Epithelial cell of proximal tubule (primary cell): Measurements from ENCODE around the gene NCLN. TPM values are rescaled to one million over a fixed set of nuclear protein-coding genes. Genes with fewer than 3 reads are reported as not detected.
A peak's percentile ranks its signal among the peaks of the same experiment; 100 is the strongest.

Source experiments
- DNase-seq: peaks from one replicate; pipeline ENCODE4 v3.0.0-alpha.2; 2011; ENCODE audit warnings: low read depth
- H3K4me3 ChIP-seq: 2 replicates; pipeline ENCODE4 v1.5.1; 2011; ENCODE audit warnings: low read depth, mild to moderate bottlenecking, low read length
- total RNA-seq: library from RNA; depleted of rRNA; stranded (reverse); fragments of >200 nt; gene quantifications from 2 replicates; pipeline ENCODE4 v1.2.3, GENCODE V29; 2015
- TF ChIP-seq, protein P1 (sequence below): conservative IDR thresholded peaks from 2 replicates; pipeline ENCODE4 v1.5.1; 2012; ENCODE audit warnings: low read depth, mild to moderate bottlenecking, low read length

Gene NCLN
- total RNA-seq, 1 donor from 2014 or later, result 59.7 TPM

DNA sequence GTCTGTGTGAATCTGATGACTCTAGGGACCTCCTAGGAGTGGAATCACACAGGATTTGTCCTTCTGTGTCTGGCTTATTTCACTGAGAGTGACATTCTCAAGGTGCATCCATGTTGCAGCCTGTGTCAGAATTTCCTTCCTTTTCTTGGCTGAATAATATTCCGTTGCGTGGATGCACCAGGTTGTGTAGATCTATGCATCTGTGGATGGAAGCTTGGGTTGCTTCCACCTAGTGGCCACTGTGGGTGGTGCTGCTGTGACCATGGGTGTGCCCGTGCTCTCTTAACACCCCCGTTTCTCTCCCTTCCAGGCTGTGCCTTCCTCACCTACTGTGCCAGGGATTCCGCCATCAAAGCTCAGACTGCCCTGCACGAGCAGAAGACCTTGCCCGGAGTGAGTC is 64.9 kb downstream of the NCLN start:
- TF ChIP-seq, protein P1, sequence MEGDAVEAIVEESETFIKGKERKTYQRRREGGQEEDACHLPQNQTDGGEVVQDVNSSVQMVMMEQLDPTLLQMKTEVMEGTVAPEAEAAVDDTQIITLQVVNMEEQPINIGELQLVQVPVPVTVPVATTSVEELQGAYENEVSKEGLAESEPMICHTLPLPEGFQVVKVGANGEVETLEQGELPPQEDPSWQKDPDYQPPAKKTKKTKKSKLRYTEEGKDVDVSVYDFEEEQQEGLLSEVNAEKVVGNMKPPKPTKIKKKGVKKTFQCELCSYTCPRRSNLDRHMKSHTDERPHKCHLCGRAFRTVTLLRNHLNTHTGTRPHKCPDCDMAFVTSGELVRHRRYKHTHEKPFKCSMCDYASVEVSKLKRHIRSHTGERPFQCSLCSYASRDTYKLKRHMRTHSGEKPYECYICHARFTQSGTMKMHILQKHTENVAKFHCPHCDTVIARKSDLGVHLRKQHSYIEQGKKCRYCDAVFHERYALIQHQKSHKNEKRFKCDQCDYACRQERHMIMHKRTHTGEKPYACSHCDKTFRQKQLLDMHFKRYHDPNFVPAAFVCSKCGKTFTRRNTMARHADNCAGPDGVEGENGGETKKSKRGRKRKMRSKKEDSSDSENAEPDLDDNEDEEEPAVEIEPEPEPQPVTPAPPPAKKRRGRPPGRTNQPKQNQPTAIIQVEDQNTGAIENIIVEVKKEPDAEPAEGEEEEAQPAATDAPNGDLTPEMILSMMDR, result peak; percentile 64
- no peak overlapping the region for H3K4me3 ChIP-seq
- DNase-seq, result no peak

DNA sequence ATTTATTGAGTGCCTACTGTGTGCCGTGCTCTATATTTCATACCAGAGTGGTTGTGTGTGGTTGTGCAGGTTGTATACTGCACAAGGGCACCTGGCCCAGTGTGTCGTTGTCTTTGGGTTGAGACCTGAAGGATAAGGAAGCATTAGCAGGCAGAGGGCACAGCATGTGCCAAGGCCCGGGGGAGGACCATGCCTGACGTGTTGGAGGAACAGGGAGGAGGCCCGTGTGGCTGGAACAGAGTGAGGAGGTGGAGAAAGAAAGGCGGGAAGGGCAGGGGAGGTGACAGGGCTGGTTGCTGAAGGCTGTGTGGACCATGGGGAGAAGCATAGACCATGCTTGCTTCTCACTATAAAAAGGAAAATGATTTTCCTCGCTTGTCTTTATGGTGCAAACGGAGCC is 65.5 kb downstream of the NCLN start:
- DNase-seq, result no peak

DNA sequence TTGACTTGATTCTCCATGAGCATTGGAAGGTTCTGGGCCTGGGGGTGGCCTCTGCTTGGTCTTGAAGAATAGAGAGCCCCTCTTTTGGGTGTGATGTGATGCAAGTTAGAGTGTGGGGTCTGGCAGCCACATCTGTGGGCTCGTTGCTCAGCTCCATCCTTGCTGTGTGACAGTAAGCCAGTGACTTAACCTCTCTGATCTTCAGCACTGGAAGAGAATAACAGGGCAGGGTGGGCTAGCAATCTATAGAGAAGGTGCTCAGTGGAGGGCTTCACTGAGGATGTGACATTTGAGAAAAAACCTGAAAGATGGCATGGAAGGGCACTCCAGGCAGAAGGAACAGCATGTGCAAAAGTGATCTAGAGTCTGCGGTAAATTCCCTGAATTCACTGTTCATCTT is 66.9 kb downstream of the NCLN start:
- DNase-seq, result no peak

More for the DNA sequence above, 65.5 kb downstream of the NCLN start:
- H3K4me3 ChIP-seq, result no peak overlapping the region
- TF ChIP-seq, protein P1, result no peak

DNA sequence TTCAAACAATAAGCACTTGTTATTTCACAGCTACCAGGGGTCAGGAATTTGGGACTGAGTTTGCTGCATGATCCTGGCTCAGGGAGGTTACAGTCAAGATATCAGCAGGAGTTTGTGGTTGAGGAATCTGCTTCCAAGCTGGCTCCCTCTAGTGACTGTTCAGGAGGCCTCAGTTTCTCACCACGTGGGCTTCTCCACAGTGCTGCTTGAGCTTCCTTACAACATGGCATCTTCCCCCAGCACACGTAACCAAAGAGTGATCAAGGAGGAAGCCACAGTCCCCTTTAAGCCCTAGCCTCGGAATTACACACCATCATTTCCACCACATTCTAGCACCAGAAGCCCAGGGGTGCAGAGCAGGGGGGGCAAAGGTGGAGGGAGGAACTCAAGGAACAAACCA is 67.5 kb downstream of the NCLN start:
- DNase-seq, result no peak
- H3K4me3 ChIP-seq, result no peak overlapping the region
- TF ChIP-seq, protein P1, result no peak

More for the DNA sequence above, 66.9 kb downstream of the NCLN start:
- TF ChIP-seq, protein P1, result no peak
- no peak overlapping the region for H3K4me3 ChIP-seq

DNA sequence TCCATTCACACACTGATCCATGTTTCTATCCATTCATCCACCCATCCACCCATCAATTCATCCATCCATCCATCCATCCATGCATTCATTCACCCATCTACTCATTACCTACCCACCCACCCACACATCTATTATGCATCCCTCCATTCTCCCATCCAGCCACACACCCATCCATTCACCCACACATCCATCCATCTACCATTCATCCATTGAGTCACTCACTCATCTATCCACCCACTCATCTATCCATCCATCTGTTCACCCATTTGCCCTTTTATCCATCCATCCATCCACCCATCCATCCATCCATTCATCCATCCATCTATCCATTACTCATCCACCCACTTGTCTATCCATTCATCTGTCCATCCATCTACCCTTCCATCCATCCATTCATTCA is 68.8 kb downstream of the NCLN start:
- no peak for DNase-seq
- no peak overlapping the region for H3K4me3 ChIP-seq
- TF ChIP-seq, protein P1, result no peak

DNA sequence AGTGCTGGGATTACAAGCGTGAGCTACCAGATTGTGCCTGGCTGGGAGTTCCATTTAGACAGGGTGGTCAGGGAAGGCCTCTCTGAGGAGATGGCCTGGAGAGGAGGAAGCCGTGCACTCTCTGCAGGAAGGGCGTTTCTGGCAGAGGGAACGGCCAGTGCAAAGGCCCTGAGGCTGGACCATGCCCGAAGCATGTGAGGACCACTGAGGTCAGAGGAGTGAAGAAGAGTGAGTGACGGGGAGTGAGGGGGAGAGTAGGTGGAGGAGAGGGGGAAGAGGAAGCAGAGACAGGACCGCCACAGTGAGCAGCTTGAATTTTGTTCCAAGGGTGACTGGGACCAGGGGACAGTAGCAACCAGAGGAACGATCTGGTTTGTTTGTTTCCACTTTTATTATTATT is 71.3 kb downstream of the NCLN start:
- H3K4me3 ChIP-seq, result no peak overlapping the region
- no peak for DNase-seq
- TF ChIP-seq, protein P1, result no peak

Other genes with a start within 250 kb of the NCLN start
- gene ZNF77, start 241.0 kb upstream of the NCLN start, total RNA-seq, result 1.6 and 2.6 TPM in 2 replicates
- 0.58 and 1.0 TPM in 2 replicates for gene TLE6, start 208.4 kb upstream of the NCLN start, total RNA-seq
- gene TLE2, start 156.7 kb upstream of the NCLN start, total RNA-seq, result 1.6 and 2.9 TPM in 2 replicates
- gene TLE5, start 123.4 kb upstream of the NCLN start, total RNA-seq, result 238 and 310 TPM in 2 replicates
- 40.5 and 75.6 TPM in 2 replicates for gene GNA11, start 91.6 kb upstream of the NCLN start, total RNA-seq
- 1.2 TPM in 2 replicates for gene GNA15, start 49.9 kb upstream of the NCLN start, total RNA-seq
- gene S1PR4, start 7.2 kb upstream of the NCLN start, total RNA-seq, result not detected in 2 replicates
- not detected in 2 replicates for gene CELF5, start 38.7 kb downstream of the NCLN start, total RNA-seq
- gene NFIC, start 180.7 kb downstream of the NCLN start, total RNA-seq, result 16.8 and 31.2 TPM in 2 replicates